ENCODE data around the gene ICAM4.

DNA sequence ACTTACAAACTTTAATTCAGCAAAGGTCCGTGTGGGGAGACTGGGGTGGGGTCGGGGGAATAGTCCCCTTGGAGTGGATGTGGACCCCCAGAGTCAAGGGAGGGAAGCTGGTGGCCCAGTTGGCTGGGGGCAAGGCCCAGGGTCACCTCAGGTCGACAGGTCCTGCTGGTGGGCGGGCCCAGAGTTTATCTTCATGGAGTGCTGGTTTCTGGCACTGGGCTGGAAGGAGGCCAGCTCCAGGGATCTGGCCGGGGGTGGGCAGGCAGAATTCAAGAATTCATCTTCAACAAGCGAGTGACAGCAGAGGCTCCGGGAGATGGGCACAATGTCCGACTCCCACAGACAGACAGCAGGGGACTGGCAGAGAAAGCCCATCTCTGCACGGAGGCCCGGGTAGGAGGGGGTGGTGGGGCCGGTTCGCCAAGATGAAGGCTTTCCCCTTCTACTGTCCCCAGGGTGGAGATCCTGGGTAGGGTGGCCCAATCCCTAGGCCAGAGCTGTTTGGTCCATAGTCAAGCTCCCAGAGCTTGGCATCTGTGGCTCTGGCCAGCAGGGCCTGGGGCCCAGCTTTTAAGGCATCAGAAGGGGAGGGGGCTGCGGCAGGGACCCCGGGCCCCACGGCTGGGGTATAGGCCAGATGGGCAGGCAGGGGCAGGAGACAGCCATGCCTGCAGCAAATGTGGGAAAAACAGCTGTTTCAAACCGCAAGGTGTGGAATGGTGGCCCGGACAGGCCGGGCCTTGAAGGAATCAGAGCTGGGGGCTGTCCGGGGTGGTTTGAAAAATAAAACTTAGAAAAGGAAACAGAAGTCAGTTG is 29.7 kb downstream of the ICAM4 start:
- TF ChIP-seq POLR2AphosphoS5 (IDR thresholded peaks at IDR 0.05; ENCODE audit: low read depth, low read length) (no peak), SIN3A (IDR thresholded peaks at IDR 0.05; ENCODE audit: borderline replicate concordance, insufficient read depth, low read length) (no peak), TAF1 (IDR thresholded peaks at IDR 0.05; ENCODE audit: borderline replicate concordance, insufficient read depth, low read length) (no peak), FOXP2 (optimal IDR thresholded peaks at IDR 0.05; ENCODE audit: borderline replicate concordance, extremely low read depth, extremely low read length, insufficient read depth) (no peak)
- TF ChIP-seq, protein P1, sequence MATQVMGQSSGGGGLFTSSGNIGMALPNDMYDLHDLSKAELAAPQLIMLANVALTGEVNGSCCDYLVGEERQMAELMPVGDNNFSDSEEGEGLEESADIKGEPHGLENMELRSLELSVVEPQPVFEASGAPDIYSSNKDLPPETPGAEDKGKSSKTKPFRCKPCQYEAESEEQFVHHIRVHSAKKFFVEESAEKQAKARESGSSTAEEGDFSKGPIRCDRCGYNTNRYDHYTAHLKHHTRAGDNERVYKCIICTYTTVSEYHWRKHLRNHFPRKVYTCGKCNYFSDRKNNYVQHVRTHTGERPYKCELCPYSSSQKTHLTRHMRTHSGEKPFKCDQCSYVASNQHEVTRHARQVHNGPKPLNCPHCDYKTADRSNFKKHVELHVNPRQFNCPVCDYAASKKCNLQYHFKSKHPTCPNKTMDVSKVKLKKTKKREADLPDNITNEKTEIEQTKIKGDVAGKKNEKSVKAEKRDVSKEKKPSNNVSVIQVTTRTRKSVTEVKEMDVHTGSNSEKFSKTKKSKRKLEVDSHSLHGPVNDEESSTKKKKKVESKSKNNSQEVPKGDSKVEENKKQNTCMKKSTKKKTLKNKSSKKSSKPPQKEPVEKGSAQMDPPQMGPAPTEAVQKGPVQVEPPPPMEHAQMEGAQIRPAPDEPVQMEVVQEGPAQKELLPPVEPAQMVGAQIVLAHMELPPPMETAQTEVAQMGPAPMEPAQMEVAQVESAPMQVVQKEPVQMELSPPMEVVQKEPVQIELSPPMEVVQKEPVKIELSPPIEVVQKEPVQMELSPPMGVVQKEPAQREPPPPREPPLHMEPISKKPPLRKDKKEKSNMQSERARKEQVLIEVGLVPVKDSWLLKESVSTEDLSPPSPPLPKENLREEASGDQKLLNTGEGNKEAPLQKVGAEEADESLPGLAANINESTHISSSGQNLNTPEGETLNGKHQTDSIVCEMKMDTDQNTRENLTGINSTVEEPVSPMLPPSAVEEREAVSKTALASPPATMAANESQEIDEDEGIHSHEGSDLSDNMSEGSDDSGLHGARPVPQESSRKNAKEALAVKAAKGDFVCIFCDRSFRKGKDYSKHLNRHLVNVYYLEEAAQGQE (IDR thresholded peaks at IDR 0.05; ENCODE audit: insufficient read depth in 1 of 2, low read depth in 2 of 2, low read length in 2 of 2) = no peak
